Neural progenitor cell (in vitro differentiated cells): ENCODE measurements around the gene ITSN1. TPM values are rescaled to one million over a fixed set of nuclear protein-coding genes. Genes with fewer than 3 reads are reported as not detected.

Source experiments
- DNase-seq: peaks from one replicate; pipeline ENCODE4 v3.0.0-alpha.2; 2016; ENCODE audit warnings: low spot score
- H2AFZ ChIP-seq: fragments of 200-600 bp; sonication (generic); replicated peaks from 2 replicates; pipeline ENCODE4 v1.6.1; 2016; ENCODE audit warnings: antibody characterized with exemption
- H3F3A ChIP-seq: fragments of 200-600 bp; sonication (generic); 2 replicates; pipeline ENCODE4 v1.6.1; 2016; ENCODE audit warnings: antibody characterized with exemption, low read depth
- H3K27ac ChIP-seq: fragments of 200-600 bp; sonication (generic); 2 replicates; pipeline ENCODE4 v1.5.1; 2016; ENCODE audit warnings: mild to moderate bottlenecking
- H3K27me3 ChIP-seq: fragments of 200-600 bp; sonication (generic); 2 replicates; pipeline ENCODE4 v1.6.1; 2016; ENCODE audit warnings: mild to moderate bottlenecking, moderate library complexity
- H3K36me3 ChIP-seq: fragments of 200-600 bp; sonication (generic); 2 replicates; pipeline ENCODE4 v1.5.1; 2016
- H3K4me1 ChIP-seq: fragments of 200-600 bp; sonication (generic); 2 replicates; pipeline ENCODE4 v1.6.1; 2016; ENCODE audit warnings: mixed run types
- H3K4me2 ChIP-seq: fragments of 200-600 bp; sonication (generic); 2 replicates; pipeline ENCODE4 v1.6.1; 2016
- H3K4me3 ChIP-seq: fragments of 200-600 bp; sonication (generic); 2 replicates; pipeline ENCODE4 v1.5.1; 2016
- H3K79me2 ChIP-seq: fragments of 200-600 bp; sonication (generic); 2 replicates; pipeline ENCODE4 v1.6.1; 2016; ENCODE audit warnings: low read depth
- H3K9ac ChIP-seq: fragments of 200-600 bp; sonication (generic); 2 replicates; pipeline ENCODE4 v1.6.1; 2016
- H3K9me3 ChIP-seq: fragments of 200-600 bp; sonication (generic); 2 replicates; pipeline ENCODE4 v1.5.1; 2016; ENCODE audit warnings: low read depth
- H4K20me1 ChIP-seq: fragments of 200-600 bp; sonication (generic); 2 replicates; pipeline ENCODE4 v1.6.1; 2016; ENCODE audit warnings: low read depth
- H3K27ac Mint-ChIP-seq: 3 replicates; pipeline ENCODE4 v1.8.0; 2021; ENCODE audit warnings: mixed read lengths
- H3K27me3 Mint-ChIP-seq: 2 replicates; pipeline ENCODE4 v1.8.0; 2022; ENCODE audit warnings: low read depth, mild to moderate bottlenecking, inconsistent platforms, moderate library complexity, mixed read lengths; ENCODE audit not compliant: insufficient read depth
- H3K36me3 Mint-ChIP-seq: 3 replicates; pipeline ENCODE4 v1.8.0; 2021; ENCODE audit warnings: mixed read lengths
- H3K4me1 Mint-ChIP-seq: 3 replicates; pipeline ENCODE4 v1.8.0; 2021; ENCODE audit warnings: mixed read lengths
- H3K4me3 Mint-ChIP-seq: 3 replicates; pipeline ENCODE4 v1.8.0; 2021; ENCODE audit warnings: mild to moderate bottlenecking, moderate library complexity, mixed read lengths
- H3K9me3 Mint-ChIP-seq: 3 replicates; pipeline ENCODE4 v1.8.0; 2020; ENCODE audit warnings: mixed read lengths
- CTCF ChIP-seq: fragments of 200-600 bp; sonication (generic); IDR thresholded peaks from 2 replicates; pipeline ENCODE4 v1.5.1; 2017; ENCODE audit warnings: antibody characterized with exemption, mild to moderate bottlenecking
- EZH2 ChIP-seq: fragments of 200-600 bp; sonication (generic); IDR thresholded peaks from 2 replicates; pipeline ENCODE4 v1.6.1; 2017; ENCODE audit warnings: antibody characterized with exemption, mild to moderate bottlenecking, moderate library complexity
- EZH2phosphoT487 ChIP-seq: fragments of 200-600 bp; sonication (generic); IDR thresholded peaks from 2 replicates; pipeline ENCODE4 v1.6.1; 2017; ENCODE audit warnings: antibody characterized with exemption
- total RNA-seq: library from RNA; depleted of rRNA; stranded (reverse); fragments of >200 nt; gene quantifications from 2 replicates; pipeline ENCODE4 v1.2.3, GENCODE V29; 2015; ENCODE audit warnings: low replicate concordance

ITSN1 gene
- total RNA-seq, 1 donor from 2014 or later: 136 TPM

- Histone ChIP-seq H3K9me3 (no peaks in the 10 kb centered on the region), H3K9ac (no peak overlapping the region), H3K36me3 (no peaks in the 10 kb centered on the region), H3F3A (peaks cover 7% of the 10 kb centered on the region), H3K27me3 (no peaks in the 10 kb centered on the region), H4K20me1 (peaks cover 54% of the 10 kb centered on the region), H2AFZ (no peak overlapping the region), H3K4me1 (peaks cover 29% of the 10 kb centered on the region), H3K4me3 (no peak overlapping the region), H3K4me2 (no peak overlapping the region), H3K27ac (no peak overlapping the region), H3K79me2 (peaks cover 98% of the 10 kb centered on the region)
- H3K27ac Mint-ChIP-seq: no peak overlapping the region
- peaks cover 33% of the 10 kb centered on the region for H3K4me1 Mint-ChIP-seq
- no peaks in the 10 kb centered on the region for H3K9me3 Mint-ChIP-seq
- no peak for DNase-seq
- no peak overlapping the region for H3K4me3 Mint-ChIP-seq
- no peaks in the 10 kb centered on the region for H3K27me3 Mint-ChIP-seq
- no peaks in the 10 kb centered on the region for H3K36me3 Mint-ChIP-seq
- no peak for TF ChIP-seq CTCF
- no peak for TF ChIP-seq EZH2phosphoT487
- TF ChIP-seq EZH2: no peak
These were observed 58.2 kb downstream of the ITSN1 start for GRCh38 chr21:33700491-33700890.

GRCh38 chr21:33703750-33704606 lies 61.7 kb downstream of the ITSN1 start:
- peaks cover 16% of the 10 kb centered on the region for H3K9me3 Mint-ChIP-seq
- TF ChIP-seq EZH2phosphoT487 (no peak), EZH2 (no peak), CTCF (no peak)
- no peak overlapping the region for H3K4me2 ChIP-seq
- H3K27ac Mint-ChIP-seq: peak overlapping the region; percentile 46
- peaks cover 14% of the 10 kb centered on the region for H3K36me3 Mint-ChIP-seq
- H3K27ac ChIP-seq: no peak overlapping the region
- no peak overlapping the region for H3K9ac ChIP-seq
- no peak overlapping the region for H3K4me3 ChIP-seq
- H3F3A ChIP-seq: no peaks in the 10 kb centered on the region
- no peaks in the 10 kb centered on the region for H3K36me3 ChIP-seq
- no peak overlapping the region for H3K4me3 Mint-ChIP-seq
- H3K4me1 Mint-ChIP-seq: peaks cover 3% of the 10 kb centered on the region
- DNase-seq: no peak
- no peak overlapping the region for H2AFZ ChIP-seq
- H4K20me1 ChIP-seq: peaks cover 19% of the 10 kb centered on the region
- H3K4me1 ChIP-seq: no peaks in the 10 kb centered on the region
- H3K27me3 ChIP-seq: no peaks in the 10 kb centered on the region
- H3K9me3 ChIP-seq: no peaks in the 10 kb centered on the region
- H3K27me3 Mint-ChIP-seq: no peaks in the 10 kb centered on the region
- peaks cover 98% of the 10 kb centered on the region for H3K79me2 ChIP-seq

DNA sequence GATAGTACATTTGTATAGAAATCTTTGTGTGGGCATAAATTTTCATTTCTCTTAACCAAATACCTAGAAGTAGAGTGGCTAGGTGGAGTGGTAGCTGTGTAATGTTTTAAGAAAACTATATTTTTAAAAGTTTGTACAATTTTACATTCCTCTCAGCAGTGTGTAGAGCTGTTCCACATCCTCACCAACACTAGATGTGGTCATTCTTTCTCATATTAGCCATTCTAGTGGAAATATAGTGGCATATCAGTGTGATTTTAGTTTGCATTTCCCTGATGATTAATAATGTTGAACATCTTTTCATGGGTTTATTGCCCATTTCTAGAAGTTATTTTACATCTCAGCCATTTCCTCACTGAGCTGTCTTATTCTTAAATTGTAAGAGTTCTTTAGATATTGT lies 65.5 kb downstream of the ITSN1 start:
- peaks cover 100% of the 10 kb centered on the region for H3K79me2 ChIP-seq
- peaks cover 15% of the 10 kb centered on the region for H3K4me1 ChIP-seq
- H3K9me3 ChIP-seq: no peaks in the 10 kb centered on the region
- Mint-ChIP-seq H3K4me1 (peaks cover 2% of the 10 kb centered on the region), H3K27ac (no peak overlapping the region), H3K27me3 (peaks cover 3% of the 10 kb centered on the region), H3K9me3 (peaks cover 38% of the 10 kb centered on the region), H3K4me3 (no peak overlapping the region), H3K36me3 (peaks cover 34% of the 10 kb centered on the region)
- no peak overlapping the region for H3K9ac ChIP-seq
- TF ChIP-seq EZH2: no peak
- no peak for TF ChIP-seq CTCF
- no peak for TF ChIP-seq EZH2phosphoT487
- peaks cover under 1% of the 10 kb centered on the region for H4K20me1 ChIP-seq
- peaks cover 6% of the 10 kb centered on the region for H3F3A ChIP-seq
- no peaks in the 10 kb centered on the region for H3K27me3 ChIP-seq
- H3K36me3 ChIP-seq: no peaks in the 10 kb centered on the region
- H2AFZ ChIP-seq: no peak overlapping the region
- H3K27ac ChIP-seq: no peak overlapping the region
- H3K4me3 ChIP-seq: no peak overlapping the region
- DNase-seq: no peak
- H3K4me2 ChIP-seq: no peak overlapping the region
